ENCODE measurements around the gene SLC12A3.

The SLC12A3 gene

GRCh38 chr16:56945847-56946527 is 81.0 kb downstream of the SLC12A3 start:
- no peak for DNase-seq

DNA sequence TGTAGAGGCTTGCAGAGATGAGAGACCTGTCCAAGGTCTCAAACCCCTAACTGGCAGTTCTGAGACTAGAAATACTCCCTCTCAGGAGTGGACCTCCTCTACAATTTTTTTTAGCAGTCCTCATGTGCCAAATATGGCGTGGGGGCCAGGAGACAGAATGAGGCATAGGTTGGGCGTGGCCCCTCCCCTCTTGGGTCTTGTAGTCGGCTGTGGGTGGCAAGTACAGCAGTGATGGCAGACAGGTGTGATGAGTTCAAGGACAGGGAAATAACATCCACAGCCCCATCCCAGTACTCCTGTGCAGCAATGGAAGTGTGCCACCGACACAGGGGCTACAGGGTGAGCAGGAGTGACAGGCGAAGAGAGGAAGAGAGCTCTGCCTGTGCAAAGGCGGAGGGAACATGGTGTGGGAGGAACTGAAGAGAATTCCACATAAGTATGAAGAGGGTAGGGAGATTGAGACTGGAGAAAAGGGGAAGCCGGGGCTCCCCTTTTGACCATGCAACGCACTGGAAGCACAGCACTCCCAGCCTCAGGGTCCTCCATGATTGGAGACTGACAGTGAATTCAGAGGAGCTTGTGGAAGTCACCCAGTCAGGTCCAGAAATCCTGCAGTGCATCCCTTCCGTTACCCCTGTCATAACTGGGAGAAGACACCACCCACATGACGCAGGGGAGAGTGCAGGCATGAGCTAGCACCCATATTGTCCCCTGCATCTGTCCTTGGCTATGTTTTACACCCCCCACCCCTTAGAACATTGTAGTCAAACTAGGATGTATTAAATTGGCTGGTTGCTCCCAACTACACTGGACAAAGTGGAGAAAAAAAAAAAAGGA is 82.0 kb downstream of the SLC12A3 start:
- DNase-seq, result no peak

GRCh38 chr16:56947604-56947995 is 82.6 kb downstream of the SLC12A3 start:
- no peak for DNase-seq

DNA sequence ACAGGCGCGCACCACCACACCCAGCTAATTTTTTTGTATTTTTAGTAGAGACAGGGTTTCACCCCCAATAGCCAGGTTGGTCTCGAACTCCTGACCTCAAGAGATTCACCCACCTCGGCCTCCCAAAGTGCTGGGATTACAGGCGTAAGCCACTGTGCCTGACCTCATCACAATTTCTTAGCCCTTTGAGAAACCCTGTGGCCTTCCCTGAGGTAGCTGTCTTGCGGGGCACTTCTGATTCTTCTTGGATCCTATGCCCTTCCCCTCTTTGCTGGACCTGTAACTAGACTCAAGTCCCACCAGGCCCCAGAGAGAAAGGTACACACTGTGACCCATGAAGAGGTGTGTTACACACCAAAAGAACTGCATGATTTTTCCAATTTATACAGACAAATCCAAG is 83.2 kb downstream of the SLC12A3 start:
- no peak for DNase-seq

GRCh38 chr16:56950051-56950450 is 85.0 kb downstream of the SLC12A3 start:
- DNase-seq, result no peak

- no peak for DNase-seq
Measured at GRCh38 chr16:56950455-56950854, 85.4 kb downstream of the SLC12A3 start.

- peak; percentile 45 for DNase-seq
Measured at GRCh38 chr16:56950881-56951771, 86.1 kb downstream of the SLC12A3 start.

GRCh38 chr16:56953006-56953405 is 88.0 kb downstream of the SLC12A3 start:
- DNase-seq, result no peak

DNA sequence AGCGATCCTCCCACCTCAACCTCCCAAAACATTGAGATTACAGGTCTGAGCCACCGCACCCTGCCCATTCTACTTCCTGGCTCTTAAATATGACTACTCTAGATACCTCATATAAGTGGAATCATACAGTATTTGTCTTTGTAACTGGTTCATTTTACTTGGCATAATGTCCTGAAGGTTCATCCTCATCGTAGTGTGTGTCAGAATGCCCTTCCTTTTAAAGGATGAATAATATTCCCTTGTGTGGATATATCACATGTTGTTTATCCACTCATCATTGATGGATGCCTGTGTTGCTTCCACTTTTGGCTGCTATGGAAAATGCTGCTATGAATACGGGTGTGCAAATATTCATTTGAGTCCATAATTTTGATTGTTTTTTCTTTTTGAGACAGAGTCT is 91.1 kb downstream of the SLC12A3 start:
- DNase-seq, result no peak

GRCh38 chr16:56956756-56957155 is 91.7 kb downstream of the SLC12A3 start:
- no peak for DNase-seq

DNA sequence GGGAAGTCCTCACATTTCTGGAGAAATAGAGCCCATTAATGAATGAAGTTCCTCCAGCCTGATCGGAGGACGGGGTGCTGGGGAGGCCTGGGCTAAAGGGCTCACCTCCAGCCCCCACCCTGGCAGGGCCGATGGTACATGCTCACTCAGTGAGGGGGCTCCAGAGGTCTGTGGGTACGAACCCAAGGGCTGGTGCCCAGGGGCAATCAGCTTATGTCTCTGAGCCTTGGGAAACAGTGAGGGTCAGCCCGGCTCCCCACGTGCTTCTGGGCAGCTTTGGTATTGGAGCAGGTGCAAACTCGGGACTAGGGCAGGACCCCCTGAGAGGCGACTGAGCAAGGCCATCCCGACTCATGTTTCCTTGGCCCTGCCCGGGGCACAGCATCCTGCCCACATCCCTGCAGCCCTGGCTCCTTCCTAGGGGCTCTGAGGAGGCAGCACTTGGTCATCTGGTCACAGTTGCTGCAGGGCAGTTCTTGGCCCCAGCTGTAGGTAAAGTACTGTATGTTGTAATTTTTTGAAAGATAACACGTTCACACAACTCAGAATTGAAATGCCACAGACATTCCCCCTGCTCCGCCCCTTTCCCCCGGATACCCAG is 95.8 kb downstream of the SLC12A3 start:
- DNase-seq, result no peak

DNA sequence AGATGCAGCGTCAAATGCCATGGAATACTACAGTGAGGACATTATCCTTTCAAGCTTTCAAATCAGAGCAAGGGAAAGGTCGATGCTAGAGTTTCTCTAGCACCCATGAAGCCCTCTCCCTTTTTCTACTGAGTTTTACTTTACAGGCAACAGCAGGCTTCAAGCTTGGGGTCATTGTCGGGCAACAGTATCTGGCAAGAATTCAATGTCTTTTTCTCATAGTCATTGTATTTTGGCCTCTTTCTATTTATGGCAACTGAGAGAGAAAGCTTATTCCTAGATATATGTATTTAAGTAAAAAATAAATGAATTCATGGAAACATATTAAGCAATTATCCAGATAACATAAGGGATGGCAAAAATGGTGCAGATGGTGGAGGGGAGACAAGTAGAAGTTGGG is 96.4 kb downstream of the SLC12A3 start:
- DNase-seq, result no peak

DNA sequence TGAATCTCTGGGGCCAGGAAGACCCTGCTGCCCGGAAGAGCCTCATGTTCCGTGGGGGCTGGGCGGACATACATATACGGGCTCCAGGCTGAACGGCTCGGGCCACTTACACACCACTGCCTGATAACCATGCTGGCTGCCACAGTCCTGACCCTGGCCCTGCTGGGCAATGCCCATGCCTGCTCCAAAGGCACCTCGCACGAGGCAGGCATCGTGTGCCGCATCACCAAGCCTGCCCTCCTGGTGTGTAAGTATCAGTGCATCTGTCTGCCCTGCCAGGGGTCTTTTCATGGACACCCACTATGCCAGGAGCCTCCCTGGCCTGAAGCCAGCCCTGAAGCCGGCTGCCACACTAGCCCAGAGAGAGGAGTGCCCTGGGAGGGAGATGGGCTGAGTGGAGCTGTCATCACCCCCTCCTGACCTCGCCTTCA is 96.9 kb downstream of the SLC12A3 start, which contains the start of gene CETP:
TSS of gene CETP (plus strand) at position 100 of the 431 bp plus-strand sequence. CDS start at position 130, 30 bp downstream.
- DNase-seq, result no peak

DNA sequence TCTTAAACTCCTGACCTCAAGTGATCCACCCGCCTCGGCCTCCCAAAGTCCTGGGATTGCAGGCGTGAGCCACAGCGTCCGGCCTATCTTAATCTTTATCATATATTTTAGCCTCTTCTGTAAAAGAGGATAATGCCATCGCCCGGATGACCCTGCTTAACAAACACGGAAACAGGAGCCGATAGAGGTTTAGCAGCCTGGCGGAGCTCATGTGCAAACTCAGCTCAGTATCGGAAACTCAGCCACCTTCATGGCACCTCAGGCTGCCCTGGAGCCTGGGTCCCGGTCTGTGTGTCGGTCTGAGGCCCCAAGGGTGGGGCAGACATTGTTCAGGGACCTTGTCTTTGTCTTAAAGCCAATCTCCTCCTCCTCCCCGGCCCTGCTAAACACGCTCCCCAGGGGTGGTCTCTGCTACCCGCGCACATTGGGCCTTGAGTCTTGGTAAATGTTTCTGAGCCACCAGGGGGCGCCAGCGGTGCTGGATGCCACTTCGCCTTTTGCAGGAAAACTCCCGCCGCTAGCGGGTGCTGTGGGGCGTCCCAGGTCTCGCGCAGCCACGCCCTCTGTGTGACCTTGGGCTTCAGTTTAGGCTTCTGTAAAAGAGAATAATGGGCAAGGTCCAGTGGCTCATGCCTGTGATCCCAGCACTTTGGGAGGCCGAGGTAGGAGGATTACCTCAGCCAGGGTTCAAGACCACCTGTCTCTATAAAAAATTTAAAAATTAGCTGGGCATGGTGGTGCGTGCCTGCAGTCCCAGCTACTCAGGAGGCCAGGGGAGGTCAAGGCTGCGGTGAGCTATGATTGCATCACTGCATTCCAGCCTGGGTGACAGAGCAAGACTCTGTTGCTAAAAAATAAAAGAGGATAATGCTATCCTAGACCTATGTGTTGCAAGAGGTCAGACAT is 99.5 kb downstream of the SLC12A3 start:
- DNase-seq, result no peak

All from NCI-H2107 (cell line).